GM18519 (cell line): ENCODE measurements around the gene SKI.
"Not testable (repeated sequence)": the region's sequence is repeated elsewhere in the genome, so short reads cannot be mapped to it uniquely, and the experiment has no call there.

Experiments
- ATAC-seq: cut with Tn5 transposase; IDR thresholded peaks from one replicate; pipeline ENCODE4 v1.9.1; 2021; ENCODE audit warnings: mild to moderate bottlenecking, moderate library complexity; ENCODE audit not compliant: unreplicated experiment, low FRiP score

The SKI gene

GRCh38 chr1:2288816-2289536 lies 60.9 kb downstream of the SKI start:
- no peak for ATAC-seq

- no peak for ATAC-seq
These were observed 61.5 kb downstream of the SKI start for GRCh38 chr1:2289607-2290006.

- no peak for ATAC-seq
These were observed 62.1 kb downstream of the SKI start for GRCh38 chr1:2290171-2290578.

GRCh38 chr1:2290595-2291510 lies 62.7 kb downstream of the SKI start:
- ATAC-seq = no peak

- no peak for ATAC-seq
These were observed 63.5 kb downstream of the SKI start for GRCh38 chr1:2291577-2291976.

- no peak for ATAC-seq
These were observed 64.8 kb downstream of the SKI start for GRCh38 chr1:2292725-2293450.

GRCh38 chr1:2294033-2294724 lies 66.1 kb downstream of the SKI start:
- no peak for ATAC-seq

- no peak for ATAC-seq
These were observed 66.6 kb downstream of the SKI start for GRCh38 chr1:2294725-2295078.

GRCh38 chr1:2295526-2295925 lies 67.4 kb downstream of the SKI start:
- no peak for ATAC-seq

- ATAC-seq = not testable (repeated sequence)
These were observed 68.1 kb downstream of the SKI start for GRCh38 chr1:2296211-2296610.

GRCh38 chr1:2296614-2297013 lies 68.5 kb downstream of the SKI start:
- ATAC-seq = no peak

GRCh38 chr1:2297246-2298011 lies 69.3 kb downstream of the SKI start:
- ATAC-seq = no peak

GRCh38 chr1:2298685-2299084 lies 70.6 kb downstream of the SKI start:
- ATAC-seq = no peak

GRCh38 chr1:2299131-2299627 lies 71.1 kb downstream of the SKI start:
- ATAC-seq = no peak

- peak; percentile 47 for ATAC-seq
These were observed 72.1 kb downstream of the SKI start for GRCh38 chr1:2300004-2300771.

GRCh38 chr1:2300851-2301606 lies 72.9 kb downstream of the SKI start:
- peak; percentile 31 for ATAC-seq

- ATAC-seq = no peak
These were observed 73.6 kb downstream of the SKI start for GRCh38 chr1:2301607-2302291.
